Neural cell (in vitro differentiated cells): ENCODE results near the gene USP16.

Source experiments
- EP300 ChIP-seq: fragments of 450-650 bp; conservative IDR thresholded peaks from 2 replicates; pipeline ENCODE4 v1.6.1; 2014; ENCODE audit warnings: antibody characterized with exemption, mild to moderate bottlenecking, moderate library complexity; ENCODE audit not compliant: poor library complexity, severe bottlenecking
- EZH2 ChIP-seq: fragments of 200-600, 300-800 bp; shearing (Covaris generic), sonication (generic); IDR thresholded peaks from 2 replicates; pipeline ENCODE4 v1.6.1; 2014; ENCODE audit warnings: antibody characterized with exemption, low read length, borderline replicate concordance, mild to moderate bottlenecking; ENCODE audit not compliant: insufficient read depth, poor library complexity, severe bottlenecking
- POLR2AphosphoS5 ChIP-seq: IDR thresholded peaks from 2 replicates; pipeline ENCODE4 v1.6.1; 2012
- RAD21 ChIP-seq: fragments of 450-650 bp; conservative IDR thresholded peaks from 2 replicates; pipeline ENCODE4 v1.6.1; 2014; ENCODE audit warnings: antibody characterized with exemption, mild to moderate bottlenecking, moderate library complexity
- TAF1 ChIP-seq: IDR thresholded peaks from 2 replicates; pipeline ENCODE4 v1.6.1; 2012; ENCODE audit warnings: low read depth
- TF ChIP-seq, protein P1 (sequence below): fragments of 450-650 bp; IDR thresholded peaks from 2 replicates; pipeline ENCODE4 v1.5.1; 2014; ENCODE audit warnings: antibody characterized with exemption, mild to moderate bottlenecking, moderate library complexity; ENCODE audit not compliant: poor library complexity, severe bottlenecking
- TF ChIP-seq, protein P2 (sequence below): IDR thresholded peaks from 2 replicates; pipeline ENCODE4 v1.6.1; 2012; ENCODE audit warnings: borderline replicate concordance

DNA sequence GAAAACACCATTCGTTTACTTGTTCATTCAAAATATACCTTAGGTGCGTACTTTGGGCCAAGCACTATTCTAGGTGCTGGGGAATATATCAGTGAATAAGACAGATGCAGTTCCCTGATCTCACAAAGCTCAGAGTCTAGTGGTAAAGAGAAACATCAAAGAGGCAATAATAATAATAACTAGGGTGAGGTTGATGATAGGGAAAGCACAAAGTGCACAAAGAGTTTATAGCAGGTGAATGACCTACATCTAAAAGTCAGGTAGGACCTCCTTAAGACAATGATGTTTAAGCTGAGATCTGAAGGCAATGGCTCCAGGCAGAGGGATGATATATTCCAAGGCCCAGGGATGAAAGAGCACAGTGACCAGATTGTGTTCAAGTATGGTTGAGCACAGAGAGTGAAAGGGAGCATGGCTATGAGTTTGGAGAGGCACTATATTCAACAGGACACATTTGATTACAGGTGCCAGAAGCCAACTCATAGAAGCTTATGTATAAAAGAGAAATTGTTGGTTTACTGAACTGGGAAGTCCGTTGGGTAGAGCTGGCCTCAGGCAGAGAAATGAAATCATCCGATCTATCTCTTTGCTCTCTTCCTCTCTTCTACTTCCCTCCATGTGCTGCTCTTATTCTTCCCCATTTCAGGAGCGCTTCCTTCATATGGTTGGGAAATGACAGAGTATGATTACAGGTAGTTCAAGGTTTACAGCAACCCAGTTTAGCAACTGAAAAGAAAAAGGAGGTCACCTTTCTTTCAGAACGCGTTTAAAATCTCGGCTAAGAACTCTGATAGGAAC, 71.9 kb downstream of the USP16 start:
- TF ChIP-seq RAD21: no peak
- TF ChIP-seq, protein P1, sequence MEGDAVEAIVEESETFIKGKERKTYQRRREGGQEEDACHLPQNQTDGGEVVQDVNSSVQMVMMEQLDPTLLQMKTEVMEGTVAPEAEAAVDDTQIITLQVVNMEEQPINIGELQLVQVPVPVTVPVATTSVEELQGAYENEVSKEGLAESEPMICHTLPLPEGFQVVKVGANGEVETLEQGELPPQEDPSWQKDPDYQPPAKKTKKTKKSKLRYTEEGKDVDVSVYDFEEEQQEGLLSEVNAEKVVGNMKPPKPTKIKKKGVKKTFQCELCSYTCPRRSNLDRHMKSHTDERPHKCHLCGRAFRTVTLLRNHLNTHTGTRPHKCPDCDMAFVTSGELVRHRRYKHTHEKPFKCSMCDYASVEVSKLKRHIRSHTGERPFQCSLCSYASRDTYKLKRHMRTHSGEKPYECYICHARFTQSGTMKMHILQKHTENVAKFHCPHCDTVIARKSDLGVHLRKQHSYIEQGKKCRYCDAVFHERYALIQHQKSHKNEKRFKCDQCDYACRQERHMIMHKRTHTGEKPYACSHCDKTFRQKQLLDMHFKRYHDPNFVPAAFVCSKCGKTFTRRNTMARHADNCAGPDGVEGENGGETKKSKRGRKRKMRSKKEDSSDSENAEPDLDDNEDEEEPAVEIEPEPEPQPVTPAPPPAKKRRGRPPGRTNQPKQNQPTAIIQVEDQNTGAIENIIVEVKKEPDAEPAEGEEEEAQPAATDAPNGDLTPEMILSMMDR: no peak
- TF ChIP-seq, protein P2, sequence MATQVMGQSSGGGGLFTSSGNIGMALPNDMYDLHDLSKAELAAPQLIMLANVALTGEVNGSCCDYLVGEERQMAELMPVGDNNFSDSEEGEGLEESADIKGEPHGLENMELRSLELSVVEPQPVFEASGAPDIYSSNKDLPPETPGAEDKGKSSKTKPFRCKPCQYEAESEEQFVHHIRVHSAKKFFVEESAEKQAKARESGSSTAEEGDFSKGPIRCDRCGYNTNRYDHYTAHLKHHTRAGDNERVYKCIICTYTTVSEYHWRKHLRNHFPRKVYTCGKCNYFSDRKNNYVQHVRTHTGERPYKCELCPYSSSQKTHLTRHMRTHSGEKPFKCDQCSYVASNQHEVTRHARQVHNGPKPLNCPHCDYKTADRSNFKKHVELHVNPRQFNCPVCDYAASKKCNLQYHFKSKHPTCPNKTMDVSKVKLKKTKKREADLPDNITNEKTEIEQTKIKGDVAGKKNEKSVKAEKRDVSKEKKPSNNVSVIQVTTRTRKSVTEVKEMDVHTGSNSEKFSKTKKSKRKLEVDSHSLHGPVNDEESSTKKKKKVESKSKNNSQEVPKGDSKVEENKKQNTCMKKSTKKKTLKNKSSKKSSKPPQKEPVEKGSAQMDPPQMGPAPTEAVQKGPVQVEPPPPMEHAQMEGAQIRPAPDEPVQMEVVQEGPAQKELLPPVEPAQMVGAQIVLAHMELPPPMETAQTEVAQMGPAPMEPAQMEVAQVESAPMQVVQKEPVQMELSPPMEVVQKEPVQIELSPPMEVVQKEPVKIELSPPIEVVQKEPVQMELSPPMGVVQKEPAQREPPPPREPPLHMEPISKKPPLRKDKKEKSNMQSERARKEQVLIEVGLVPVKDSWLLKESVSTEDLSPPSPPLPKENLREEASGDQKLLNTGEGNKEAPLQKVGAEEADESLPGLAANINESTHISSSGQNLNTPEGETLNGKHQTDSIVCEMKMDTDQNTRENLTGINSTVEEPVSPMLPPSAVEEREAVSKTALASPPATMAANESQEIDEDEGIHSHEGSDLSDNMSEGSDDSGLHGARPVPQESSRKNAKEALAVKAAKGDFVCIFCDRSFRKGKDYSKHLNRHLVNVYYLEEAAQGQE: no peak
- no peak for TF ChIP-seq EZH2
- no peak for TF ChIP-seq TAF1
- no peak for TF ChIP-seq EP300
- no peak for TF ChIP-seq POLR2AphosphoS5
